Measurements from ENCODE around the gene SLCO3A1. TPM values are rescaled to one million over a fixed set of nuclear protein-coding genes. Genes with fewer than 3 reads are reported as not detected.

Gene SLCO3A1
- total RNA-seq, 2 experiments from 2014 or later = 4.2 to 4.8 TPM

DNA sequence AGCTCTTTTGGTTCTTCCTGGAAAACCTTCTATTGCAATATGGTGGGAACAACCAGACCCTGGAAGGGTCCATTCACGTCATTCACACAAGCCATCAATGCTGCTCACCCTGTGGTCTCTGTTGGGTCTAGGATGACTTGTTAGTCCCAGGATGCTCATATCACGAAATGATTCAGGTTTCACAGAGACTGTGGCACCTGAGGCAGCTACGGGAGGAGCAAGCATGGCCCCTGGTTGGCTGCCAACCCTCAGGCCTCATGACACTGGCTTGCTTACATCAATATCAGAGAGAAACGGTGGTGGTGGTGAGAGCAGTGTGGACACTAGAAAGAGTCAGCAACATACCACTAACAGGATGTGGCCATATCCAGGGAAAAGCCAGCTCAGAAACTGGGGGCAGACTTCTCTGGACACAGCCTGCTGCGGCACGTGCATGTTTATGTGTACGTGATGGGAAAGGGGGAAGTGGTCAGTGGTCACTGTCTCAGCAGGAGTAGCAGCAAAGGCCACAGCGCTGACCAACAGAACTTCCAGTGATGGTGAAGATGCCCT is 331.2 kb downstream of the SLCO3A1 start:
- Mint-ChIP-seq H3K4me1 (ENCODE audit: low read depth) (no peaks in the 10 kb centered on the region), H3K27me3 (peaks cover 10% of the 10 kb centered on the region), H3K36me3 (ENCODE audit: low read depth) (no peaks in the 10 kb centered on the region), H3K4me3 (no peak overlapping the region), H3K9me3 (no peaks in the 10 kb centered on the region), H3K27ac (no peak overlapping the region)
- ATAC-seq = no peak
- POLR2A ChIA-PET = no interaction called here
- DNase-seq = no peak
- CTCF ChIA-PET = no interaction called here
- TF ChIP-seq, protein P1, sequence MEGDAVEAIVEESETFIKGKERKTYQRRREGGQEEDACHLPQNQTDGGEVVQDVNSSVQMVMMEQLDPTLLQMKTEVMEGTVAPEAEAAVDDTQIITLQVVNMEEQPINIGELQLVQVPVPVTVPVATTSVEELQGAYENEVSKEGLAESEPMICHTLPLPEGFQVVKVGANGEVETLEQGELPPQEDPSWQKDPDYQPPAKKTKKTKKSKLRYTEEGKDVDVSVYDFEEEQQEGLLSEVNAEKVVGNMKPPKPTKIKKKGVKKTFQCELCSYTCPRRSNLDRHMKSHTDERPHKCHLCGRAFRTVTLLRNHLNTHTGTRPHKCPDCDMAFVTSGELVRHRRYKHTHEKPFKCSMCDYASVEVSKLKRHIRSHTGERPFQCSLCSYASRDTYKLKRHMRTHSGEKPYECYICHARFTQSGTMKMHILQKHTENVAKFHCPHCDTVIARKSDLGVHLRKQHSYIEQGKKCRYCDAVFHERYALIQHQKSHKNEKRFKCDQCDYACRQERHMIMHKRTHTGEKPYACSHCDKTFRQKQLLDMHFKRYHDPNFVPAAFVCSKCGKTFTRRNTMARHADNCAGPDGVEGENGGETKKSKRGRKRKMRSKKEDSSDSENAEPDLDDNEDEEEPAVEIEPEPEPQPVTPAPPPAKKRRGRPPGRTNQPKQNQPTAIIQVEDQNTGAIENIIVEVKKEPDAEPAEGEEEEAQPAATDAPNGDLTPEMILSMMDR (IDR thresholded peaks at IDR 0.05) = no peak
- intact Hi-C loops (cut with micrococcal nuclease) = no loop called here

DNA sequence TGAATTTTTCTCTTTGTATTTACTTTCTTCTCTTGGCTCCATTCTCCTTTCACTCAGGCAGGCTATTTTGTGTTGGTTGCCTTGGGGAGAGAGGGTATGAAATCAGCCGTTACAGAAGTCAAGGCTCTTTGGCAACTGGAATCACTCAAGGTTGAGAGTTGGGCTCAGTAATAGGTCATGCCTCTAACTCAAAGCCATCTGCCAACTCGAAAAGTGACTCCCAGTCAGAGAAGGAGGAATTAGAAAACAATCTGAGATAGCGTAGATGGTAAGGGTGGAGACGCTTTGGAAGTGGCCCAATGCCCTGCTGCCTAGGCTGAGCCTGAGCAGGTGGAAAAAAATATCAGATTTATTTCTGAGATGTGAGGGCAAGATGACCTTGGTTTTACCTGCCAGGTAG is 334.5 kb downstream of the SLCO3A1 start:
- POLR2A ChIA-PET = no interaction called here
- H3K27me3 Mint-ChIP-seq = peaks cover 10% of the 10 kb centered on the region
- CTCF ChIA-PET = no interaction called here
- ATAC-seq (no peak), DNase-seq (no peak)
- H3K9me3 Mint-ChIP-seq = no peaks in the 10 kb centered on the region
- H3K4me3 Mint-ChIP-seq = no peak overlapping the region
- H3K27ac Mint-ChIP-seq = no peak overlapping the region
- intact Hi-C loops (cut with micrococcal nuclease) = no loop called here
- no peaks in the 10 kb centered on the region for H3K4me1 Mint-ChIP-seq (ENCODE audit: low read depth)
- TF ChIP-seq, protein P1 (IDR thresholded peaks at IDR 0.05) = no peak
- no peaks in the 10 kb centered on the region for H3K36me3 Mint-ChIP-seq (ENCODE audit: low read depth)

DNA sequence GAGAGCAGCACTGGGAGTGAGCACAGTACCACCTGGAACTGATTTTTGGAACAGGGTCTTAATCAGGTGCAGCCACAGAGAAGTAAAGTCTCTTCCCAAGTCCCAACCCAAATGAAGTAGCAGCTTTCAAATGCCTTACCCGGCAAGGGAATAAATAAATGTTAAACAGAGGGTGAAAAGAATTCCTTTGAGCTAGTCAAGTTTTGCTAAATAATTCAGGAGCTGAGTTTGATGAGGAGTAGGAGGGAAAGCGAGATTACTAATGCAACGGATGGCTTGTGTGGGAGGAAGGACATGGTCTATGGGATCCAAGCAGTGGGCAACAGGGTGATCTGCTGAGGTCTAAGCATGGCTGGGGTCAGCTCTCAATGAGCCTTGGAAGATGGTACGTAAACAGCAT is 335.7 kb downstream of the SLCO3A1 start:
- no peak for ATAC-seq
- no peak for DNase-seq
- H3K4me1 Mint-ChIP-seq (ENCODE audit: low read depth) = no peaks in the 10 kb centered on the region
- intact Hi-C loops (cut with micrococcal nuclease) = no loop called here
- peaks cover 10% of the 10 kb centered on the region for H3K27me3 Mint-ChIP-seq
- H3K4me3 Mint-ChIP-seq = no peak overlapping the region
- TF ChIP-seq, protein P1 (IDR thresholded peaks at IDR 0.05) = no peak
- H3K9me3 Mint-ChIP-seq = no peaks in the 10 kb centered on the region
- CTCF ChIA-PET = interaction anchor here (1.0 kb wide), 1 partner anchor 44 kb away, joined by 3 read pairs; no protein-coding TSS in a partner anchor
- H3K27ac Mint-ChIP-seq = no peak overlapping the region
- H3K36me3 Mint-ChIP-seq (ENCODE audit: low read depth) = no peaks in the 10 kb centered on the region
- POLR2A ChIA-PET = no interaction called here

DNA sequence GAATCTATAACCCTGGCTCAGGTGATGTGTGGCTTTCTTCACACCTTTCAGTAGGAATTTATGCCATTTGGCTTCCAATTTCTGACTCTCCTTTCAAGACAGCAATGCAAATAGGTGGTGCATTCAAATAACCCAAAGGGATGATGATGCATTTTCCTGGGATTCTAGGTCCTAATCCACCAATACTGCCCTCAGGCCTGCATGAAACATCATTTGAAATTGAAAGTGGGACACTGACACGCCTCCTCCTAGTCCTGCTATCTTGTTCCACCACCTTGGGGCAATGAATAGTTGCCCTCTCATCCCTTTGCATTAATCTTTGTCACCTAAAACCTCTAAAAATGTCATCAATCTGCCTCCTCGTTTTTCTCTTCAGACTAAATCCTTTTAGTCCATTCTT is 341.7 kb downstream of the SLCO3A1 start:
- TF ChIP-seq, protein P1 (IDR thresholded peaks at IDR 0.05) = no peak
- intact Hi-C loops (cut with micrococcal nuclease) = no loop called here
- Mint-ChIP-seq H3K27ac (no peak overlapping the region), H3K27me3 (no peaks in the 10 kb centered on the region), H3K9me3 (no peaks in the 10 kb centered on the region), H3K36me3 (ENCODE audit: low read depth) (no peaks in the 10 kb centered on the region), H3K4me3 (no peak overlapping the region), H3K4me1 (ENCODE audit: low read depth) (no peaks in the 10 kb centered on the region)
- CTCF ChIA-PET = no interaction called here
- DNase-seq (no peak), ATAC-seq (no peak)
- POLR2A ChIA-PET = no interaction called here

DNA sequence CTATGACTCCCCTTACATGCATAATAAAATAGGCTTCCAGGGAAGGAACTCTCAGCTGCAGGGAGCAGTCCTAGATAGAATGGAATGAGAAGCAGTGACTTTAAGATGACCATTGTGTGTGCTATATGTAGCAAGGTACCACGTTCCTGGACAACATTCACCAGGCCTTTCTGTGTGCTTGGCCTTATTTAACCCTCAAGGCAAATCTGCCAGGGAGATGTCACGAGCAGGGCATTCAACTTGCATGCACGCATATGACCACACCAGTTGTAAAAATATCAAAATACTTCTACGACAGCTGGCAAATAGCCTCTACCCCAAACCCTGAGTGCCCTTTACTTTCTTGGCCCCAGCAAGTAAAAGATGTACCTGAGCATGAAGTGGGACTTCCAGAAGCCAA is 342.8 kb downstream of the SLCO3A1 start:
- ATAC-seq = no peak
- H3K36me3 Mint-ChIP-seq (ENCODE audit: low read depth) = no peaks in the 10 kb centered on the region
- TF ChIP-seq, protein P1 (IDR thresholded peaks at IDR 0.05) = no peak
- no peaks in the 10 kb centered on the region for H3K27me3 Mint-ChIP-seq
- H3K27ac Mint-ChIP-seq = no peak overlapping the region
- CTCF ChIA-PET = no interaction called here
- no peaks in the 10 kb centered on the region for H3K9me3 Mint-ChIP-seq
- POLR2A ChIA-PET = no interaction called here
- H3K4me3 Mint-ChIP-seq = no peak overlapping the region
- DNase-seq = no peak
- no peaks in the 10 kb centered on the region for H3K4me1 Mint-ChIP-seq (ENCODE audit: low read depth)
- intact Hi-C loops (cut with micrococcal nuclease) = no loop called here

Data from activated CD8-positive, alpha-beta T cell treated with anti-CD3 and anti-CD28 coated beads for 36 hours (primary cell).